KMS-11 (cell line): ENCODE data around the gene NPY2R.

Experiments used
- H2AFZ ChIP-seq: fragments of 200-600 bp; sonication (generic); 2 replicates; pipeline ENCODE4 v1.6.1; 2016; ENCODE audit warnings: antibody characterized with exemption, mixed run types, low read depth
- H3K27ac ChIP-seq: fragments of 200-600 bp; sonication (generic); 2 replicates; pipeline ENCODE4 v1.6.1; 2016; ENCODE audit warnings: mild to moderate bottlenecking, mixed run types
- H3K27me3 ChIP-seq: fragments of 200-600 bp; sonication (generic); 2 replicates; pipeline ENCODE4 v1.6.1; 2017; ENCODE audit warnings: mild to moderate bottlenecking, low read depth, mixed run types, moderate library complexity; ENCODE audit not compliant: insufficient read depth
- H3K36me3 ChIP-seq: fragments of 200-600 bp; sonication (generic); 2 replicates; pipeline ENCODE4 v1.6.1; 2017; ENCODE audit warnings: mild to moderate bottlenecking, mixed run types; ENCODE audit not compliant: insufficient read depth
- H3K4me1 ChIP-seq: fragments of 200-600 bp; sonication (generic); 2 replicates; pipeline ENCODE4 v1.6.1; 2016; ENCODE audit warnings: mild to moderate bottlenecking, low read depth, mixed run types; ENCODE audit not compliant: poor library complexity, severe bottlenecking
- H3K4me2 ChIP-seq: fragments of 200-600 bp; sonication (generic); 2 replicates; pipeline ENCODE4 v1.7.0; 2016; ENCODE audit warnings: mild to moderate bottlenecking, mixed run types
- H3K4me3 ChIP-seq: fragments of 200-600 bp; sonication (generic); IDR thresholded peaks from 2 replicates; pipeline ENCODE4 v1.6.1; 2017; ENCODE audit warnings: low read depth, low read length, mixed read lengths; ENCODE audit not compliant: insufficient read depth
- H3K79me2 ChIP-seq: fragments of 200-600 bp; sonication (generic); 2 replicates; pipeline ENCODE4 v1.6.1; 2016; ENCODE audit warnings: low read depth, mixed run types; ENCODE audit not compliant: insufficient read depth
- H3K9ac ChIP-seq: fragments of 200-600 bp; sonication (generic); 2 replicates; pipeline ENCODE4 v1.6.1; 2016; ENCODE audit warnings: mild to moderate bottlenecking, mixed run types
- H4K20me1 ChIP-seq: fragments of 200-600 bp; sonication (generic); 2 replicates; pipeline ENCODE4 v1.6.1; 2016; ENCODE audit warnings: mild to moderate bottlenecking, mixed run types; ENCODE audit not compliant: insufficient read depth
- CTCF ChIP-seq: fragments of 200-600 bp; sonication (generic); conservative IDR thresholded peaks from 2 replicates; pipeline ENCODE4 v1.6.1; 2017; ENCODE audit warnings: low read depth, mild to moderate bottlenecking, antibody characterized with exemption, low read length, moderate library complexity, mixed read lengths

Gene NPY2R

GRCh38 chr4:155220025-155220424 lies 11.6 kb downstream of the NPY2R start:
- Histone ChIP-seq H4K20me1 (no peaks in the 10 kb centered on the region), H3K27ac (no peak overlapping the region), H2AFZ (no peak overlapping the region), H3K4me3 (no peak overlapping the region), H3K4me2 (no peak overlapping the region), H3K27me3 (no peaks in the 10 kb centered on the region), H3K9ac (no peak overlapping the region), H3K4me1 (no peaks in the 10 kb centered on the region), H3K79me2 (no peaks in the 10 kb centered on the region), H3K36me3 (no peaks in the 10 kb centered on the region)
- TF ChIP-seq CTCF, result no peak

- Histone ChIP-seq H3K27me3 (no peaks in the 10 kb centered on the region), H2AFZ (no peak overlapping the region), H4K20me1 (no peaks in the 10 kb centered on the region), H3K36me3 (no peaks in the 10 kb centered on the region), H3K79me2 (no peaks in the 10 kb centered on the region), H3K4me3 (no peak overlapping the region), H3K4me2 (no peak overlapping the region), H3K27ac (no peak overlapping the region), H3K9ac (no peak overlapping the region), H3K4me1 (no peaks in the 10 kb centered on the region)
- no peak for TF ChIP-seq CTCF
Measured at GRCh38 chr4:155227131-155227530, 18.7 kb downstream of the NPY2R start.

- H3K27ac ChIP-seq, result no peak overlapping the region
- no peak overlapping the region for H3K4me2 ChIP-seq
- H4K20me1 ChIP-seq, result no peaks in the 10 kb centered on the region
- H3K4me3 ChIP-seq, result no peak overlapping the region
- no peak for TF ChIP-seq CTCF
- H2AFZ ChIP-seq, result no peak overlapping the region
- H3K79me2 ChIP-seq, result no peaks in the 10 kb centered on the region
- H3K4me1 ChIP-seq, result no peaks in the 10 kb centered on the region
- no peaks in the 10 kb centered on the region for H3K27me3 ChIP-seq
- no peaks in the 10 kb centered on the region for H3K36me3 ChIP-seq
- no peak overlapping the region for H3K9ac ChIP-seq
Measured at GRCh38 chr4:155228713-155229112, 20.3 kb downstream of the NPY2R start.

GRCh38 chr4:155232432-155232831 lies 24.0 kb downstream of the NPY2R start:
- Histone ChIP-seq H3K36me3 (no peaks in the 10 kb centered on the region), H3K9ac (no peak overlapping the region), H3K27ac (no peak overlapping the region), H4K20me1 (no peaks in the 10 kb centered on the region), H3K27me3 (no peaks in the 10 kb centered on the region), H3K79me2 (no peaks in the 10 kb centered on the region), H3K4me3 (no peak overlapping the region), H3K4me2 (no peak overlapping the region), H3K4me1 (no peaks in the 10 kb centered on the region), H2AFZ (no peak overlapping the region)
- TF ChIP-seq CTCF, result no peak

- H3K79me2 ChIP-seq, result no peaks in the 10 kb centered on the region
- H3K27me3 ChIP-seq, result no peaks in the 10 kb centered on the region
- H3K4me2 ChIP-seq, result no peak overlapping the region
- H4K20me1 ChIP-seq, result no peaks in the 10 kb centered on the region
- no peaks in the 10 kb centered on the region for H3K36me3 ChIP-seq
- H3K4me1 ChIP-seq, result no peaks in the 10 kb centered on the region
- H2AFZ ChIP-seq, result no peak overlapping the region
- H3K27ac ChIP-seq, result no peak overlapping the region
- TF ChIP-seq CTCF, result no peak
- H3K9ac ChIP-seq, result no peak overlapping the region
- no peak overlapping the region for H3K4me3 ChIP-seq
Measured at GRCh38 chr4:155234206-155234605, 25.8 kb downstream of the NPY2R start.
